Coronary artery (tissue), 2 donors: Measurements from ENCODE around the gene SYNPO.
A peak's percentile ranks its signal among the peaks of the same experiment; 100 is the strongest.

ENCODE experiments used
- DNase-seq: peaks from one replicate; pipeline ENCODE4 v3.0.0-alpha.2; 2017; ENCODE audit warnings: low spot score
- H3K27ac ChIP-seq, 2 donors: fragments of 200-600 bp; sonication (generic); one replicate each; pipeline ENCODE4 v1.5.1; 2016 to 2019
- H3K4me3 ChIP-seq: fragments of 200-600 bp; sonication (generic); 2 replicates; pipeline ENCODE4 v1.5.1; 2016; ENCODE audit warnings: mild to moderate bottlenecking, moderate library complexity
- CTCF ChIP-seq: fragments of 200-600 bp; sonication (generic); IDR thresholded peaks from one replicate; pipeline ENCODE4 v1.5.1; 2019; ENCODE audit warnings: antibody characterized with exemption

The SYNPO gene

GRCh38 chr5:150672237-150672883 lies 31.9 kb downstream of the SYNPO start:
- H3K27ac ChIP-seq = peak overlapping the region; percentile 56 to 78
- no peak for TF ChIP-seq CTCF
- DNase-seq = no peak
- H3K4me3 ChIP-seq = peak overlapping the region; percentile 85

GRCh38 chr5:150672884-150673275 lies 32.4 kb downstream of the SYNPO start:
- TF ChIP-seq CTCF = no peak
- peak overlapping the region; percentile 85 for H3K4me3 ChIP-seq
- DNase-seq = no peak
- peak overlapping the region in 1 of 2 donors; percentile 78 for H3K27ac ChIP-seq

GRCh38 chr5:150674341-150674821 lies 33.9 kb downstream of the SYNPO start:
- DNase-seq = no peak
- no peak for TF ChIP-seq CTCF
- peak overlapping the region; percentile 74 to 78 for H3K27ac ChIP-seq
- peak overlapping the region; percentile 15 for H3K4me3 ChIP-seq

- no peak for TF ChIP-seq CTCF
Observed at GRCh38 chr5:150675069-150675468, 34.6 kb downstream of the SYNPO start.

GRCh38 chr5:150676578-150676977 lies 36.1 kb downstream of the SYNPO start:
- Histone ChIP-seq H3K27ac (no peak overlapping the region), H3K4me3 (no peak overlapping the region)
- no peak for TF ChIP-seq CTCF
- DNase-seq = no peak

More at GRCh38 chr5:150675069-150675468, 34.6 kb downstream of the SYNPO start:
- DNase-seq = no peak
- peak overlapping the region; percentile 74 to 78 for H3K27ac ChIP-seq
- H3K4me3 ChIP-seq = no peak overlapping the region

- Histone ChIP-seq H3K27ac (no peak overlapping the region), H3K4me3 (no peak overlapping the region)
- no peak for TF ChIP-seq CTCF
- DNase-seq = no peak
Observed at GRCh38 chr5:150689120-150689519, 48.7 kb downstream of the SYNPO start.

GRCh38 chr5:150690760-150691159 lies 50.3 kb downstream of the SYNPO start:
- H3K4me3 ChIP-seq = no peak overlapping the region
- H3K27ac ChIP-seq = no peak overlapping the region
- no peak for DNase-seq
- no peak for TF ChIP-seq CTCF
